Gastrocnemius medialis (tissue), 4 donors: ENCODE data around the gene ZBTB20. TPM values are rescaled to one million over a fixed set of nuclear protein-coding genes. Genes with fewer than 3 reads are reported as not detected.

ENCODE experiments used
- ATAC-seq, 2 donors: fragments of 150-250 bp; one replicate each; pipeline ENCODE4 v1.9.1; 2016
- DNase-seq, 2 donors: peaks; one replicate each; pipeline ENCODE4 v3.0.0-alpha.2; 2019
- H3K27ac ChIP-seq, 4 donors: fragments of 200-600 bp; sonication (generic); 1 replicate in 1 of 4; 2 replicates in 3 of 4; pipeline ENCODE4 v1.5.1; 2016 to 2018; ENCODE audit warnings: mild to moderate bottlenecking in 2 of 4, moderate library complexity in 1 of 4
- H3K27me3 ChIP-seq, 3 donors: fragments of 200-600 bp; sonication (generic) in 2 of 3; 1 replicate in 1 of 3; 2 replicates in 2 of 3; pipeline versions ENCODE4 v1.5.1 to v1.6.0; 2016 to 2019; ENCODE audit warnings: mild to moderate bottlenecking in 1 of 3, moderate library complexity in 1 of 3
- H3K36me3 ChIP-seq, 2 donors: fragments of 200-600 bp; sonication (generic) in 1 of 2; one replicate each; pipeline ENCODE4 v1.5.1; 2017 to 2018
- H3K4me1 ChIP-seq, 2 donors: fragments of 200-600 bp; sonication (generic) in 1 of 2; one replicate each; pipeline ENCODE4 v1.5.1; 2016 to 2017; ENCODE audit warnings: mild to moderate bottlenecking in 2 of 2
- H3K4me3 ChIP-seq, 4 donors: fragments of 200-600 bp; sonication (generic) in 3 of 4; 1 replicate in 1 of 4; 2 replicates in 3 of 4; pipeline ENCODE4 v1.5.1; 2016 to 2019; ENCODE audit warnings: mild to moderate bottlenecking in 2 of 4
- H3K9me3 ChIP-seq, 3 donors: fragments of 200-600 bp; sonication (generic) in 2 of 3; 1 replicate in 1 of 3; 2 replicates in 2 of 3; pipeline ENCODE4 v1.5.1; 2016 to 2019
- POLR2A ChIP-seq, 2 donors: fragments of 450-650 bp; IDR thresholded peaks; one replicate each; pipeline ENCODE4 v1.6.1; 2017; ENCODE audit warnings: antibody characterized with exemption in 2 of 2, mild to moderate bottlenecking in 2 of 2, moderate library complexity in 2 of 2
- in situ Hi-C, 4 donors: fragments of 200-750 bp; cut with MboI; loops; one replicate each; pipeline versions ENCODE4 v1.15.0 to v1.8.0; 2017; ENCODE audit warnings: low sequenced_read_pairs in 4 of 4
- intact Hi-C: fragments of 100-400 bp; cut with DNase I; formaldehyde crosslinking; loops from one replicate; pipeline ENCODE4 v1.15.1; 2023; ENCODE audit warnings: low total_unique reads
- total RNA-seq, 4 donors: library from RNA; depleted of rRNA; stranded (reverse); fragments of >200 nt; gene quantifications; one replicate each; pipeline versions ENCODE4 v1.1.0 to v1.2.3, GENCODE V29; 2016
- TF ChIP-seq, protein P1 (sequence below), 5 experiments: fragments of 450-650 bp in 3 of 5; fragments of 200-600 bp in 2 of 5; sonication (generic) in 2 of 5; IDR thresholded peaks in 4 of 5; conservative IDR thresholded peaks in 1 of 5; 1 replicate in 4 of 5; 2 replicates in 1 of 5; pipeline ENCODE4 v1.5.1; 2016 to 2019; ENCODE audit warnings: antibody characterized with exemption in 5 of 5, mild to moderate bottlenecking in 3 of 5, moderate library complexity in 3 of 5

ZBTB20 gene
- total RNA-seq, 4 donors from 2014 or later: 47.6 to 86.5 (median 69.0) TPM

GRCh38 chr3:114739627-114740026 lies 407.5 kb downstream of the ZBTB20 start:
- H3K27me3 ChIP-seq: no peaks in the 10 kb centered on the region
- H3K4me1 ChIP-seq: peaks cover 0 to 4% of the 10 kb centered on the region in 2 donors
- no peak overlapping the region for H3K4me3 ChIP-seq
- TF ChIP-seq, protein P1, sequence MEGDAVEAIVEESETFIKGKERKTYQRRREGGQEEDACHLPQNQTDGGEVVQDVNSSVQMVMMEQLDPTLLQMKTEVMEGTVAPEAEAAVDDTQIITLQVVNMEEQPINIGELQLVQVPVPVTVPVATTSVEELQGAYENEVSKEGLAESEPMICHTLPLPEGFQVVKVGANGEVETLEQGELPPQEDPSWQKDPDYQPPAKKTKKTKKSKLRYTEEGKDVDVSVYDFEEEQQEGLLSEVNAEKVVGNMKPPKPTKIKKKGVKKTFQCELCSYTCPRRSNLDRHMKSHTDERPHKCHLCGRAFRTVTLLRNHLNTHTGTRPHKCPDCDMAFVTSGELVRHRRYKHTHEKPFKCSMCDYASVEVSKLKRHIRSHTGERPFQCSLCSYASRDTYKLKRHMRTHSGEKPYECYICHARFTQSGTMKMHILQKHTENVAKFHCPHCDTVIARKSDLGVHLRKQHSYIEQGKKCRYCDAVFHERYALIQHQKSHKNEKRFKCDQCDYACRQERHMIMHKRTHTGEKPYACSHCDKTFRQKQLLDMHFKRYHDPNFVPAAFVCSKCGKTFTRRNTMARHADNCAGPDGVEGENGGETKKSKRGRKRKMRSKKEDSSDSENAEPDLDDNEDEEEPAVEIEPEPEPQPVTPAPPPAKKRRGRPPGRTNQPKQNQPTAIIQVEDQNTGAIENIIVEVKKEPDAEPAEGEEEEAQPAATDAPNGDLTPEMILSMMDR (IDR thresholded peaks at IDR 0.05 in 4 of 5, conservative IDR thresholded peaks at IDR 0.05 in 1 of 5): no peak
- no peak for TF ChIP-seq POLR2A (IDR thresholded peaks at IDR 0.05)
- H3K27ac ChIP-seq: no peak overlapping the region
- in situ Hi-C loops (no loop called here), intact Hi-C loops (no loop called here)
- ATAC-seq (no peak), DNase-seq (no peak)
- no peaks in the 10 kb centered on the region for H3K9me3 ChIP-seq
- H3K36me3 ChIP-seq: no peaks in the 10 kb centered on the region

GRCh38 chr3:114732353-114732752 lies 414.7 kb downstream of the ZBTB20 start:
- Histone ChIP-seq H3K27ac (no peak overlapping the region), H3K4me3 (no peak overlapping the region), H3K27me3 (no peaks in the 10 kb centered on the region), H3K9me3 (no peaks in the 10 kb centered on the region), H3K4me1 (peaks cover 8 to 33% of the 10 kb centered on the region in 2 donors), H3K36me3 (no peaks in the 10 kb centered on the region)
- intact Hi-C loops (no loop called here), in situ Hi-C loops (no loop called here)
- DNase-seq: no peak
- ATAC-seq: no peak
- TF ChIP-seq POLR2A (IDR thresholded peaks at IDR 0.05): no peak
- TF ChIP-seq, protein P1 (IDR thresholded peaks at IDR 0.05 in 4 of 5, conservative IDR thresholded peaks at IDR 0.05 in 1 of 5): no peak

DNA sequence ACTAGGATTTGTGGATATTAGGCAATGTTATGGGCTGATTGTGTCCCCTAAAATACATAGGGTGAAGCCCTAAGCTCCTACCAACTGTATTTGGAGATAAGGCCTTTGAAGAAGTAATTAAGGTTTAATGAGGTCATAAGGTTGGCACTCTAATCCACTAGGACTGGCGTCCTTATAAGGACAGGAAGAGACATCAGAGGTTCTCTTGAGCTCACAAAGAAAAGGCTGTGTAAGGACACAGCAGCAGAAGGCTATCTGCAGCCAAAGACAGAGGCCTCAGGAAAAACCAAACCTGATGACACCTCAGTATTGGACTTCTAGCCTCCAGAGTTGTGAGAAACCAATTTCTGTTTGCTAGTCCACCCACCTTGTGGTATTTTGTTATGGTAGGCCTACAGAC lies 416.7 kb downstream of the ZBTB20 start:
- H3K27ac ChIP-seq: peak overlapping the region in 1 of 4 donors; percentile 3
- ATAC-seq (peak; percentile 21 to 53), DNase-seq (no peak)
- H3K4me3 ChIP-seq: no peak overlapping the region
- no peaks in the 10 kb centered on the region for H3K9me3 ChIP-seq
- H3K36me3 ChIP-seq: no peaks in the 10 kb centered on the region
- no peak for TF ChIP-seq POLR2A (IDR thresholded peaks at IDR 0.05)
- TF ChIP-seq, protein P1 (IDR thresholded peaks at IDR 0.05 in 4 of 5, conservative IDR thresholded peaks at IDR 0.05 in 1 of 5): no peak
- H3K4me1 ChIP-seq: peaks cover 11 to 31% of the 10 kb centered on the region in 2 donors
- no peaks in the 10 kb centered on the region for H3K27me3 ChIP-seq
- in situ Hi-C loops (no loop called here), intact Hi-C loops (no loop called here)

DNA sequence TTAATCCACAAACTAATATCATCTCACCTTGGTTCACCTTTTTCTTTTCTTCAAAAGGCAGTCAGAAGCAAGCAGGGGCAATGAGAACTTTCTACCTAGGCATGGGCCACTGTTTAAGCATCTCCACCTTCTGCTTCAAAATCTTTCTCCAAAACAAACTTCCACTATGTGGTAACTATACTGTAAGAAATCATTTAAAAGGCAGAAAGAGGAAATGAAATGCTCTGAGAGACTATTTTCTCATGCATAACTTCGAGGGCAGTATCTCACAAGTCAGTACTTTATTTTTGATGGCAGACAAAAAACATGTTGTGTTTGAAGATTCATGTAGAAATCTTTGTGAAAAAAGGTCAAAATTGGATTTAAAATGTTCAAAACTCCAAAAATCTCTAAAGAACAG lies 419.7 kb downstream of the ZBTB20 start:
- in situ Hi-C loops: no loop called here
- Histone ChIP-seq H3K36me3 (no peaks in the 10 kb centered on the region), H3K27me3 (no peaks in the 10 kb centered on the region), H3K27ac (peak overlapping the region in 1 of 4 donors; percentile 8), H3K4me1 (peaks cover 11 to 28% of the 10 kb centered on the region in 2 donors), H3K9me3 (no peaks in the 10 kb centered on the region), H3K4me3 (no peak overlapping the region)
- ATAC-seq (no peak), DNase-seq (no peak)
- intact Hi-C loops: no loop called here
- no peak for TF ChIP-seq POLR2A (IDR thresholded peaks at IDR 0.05)
- TF ChIP-seq, protein P1 (IDR thresholded peaks at IDR 0.05 in 4 of 5, conservative IDR thresholded peaks at IDR 0.05 in 1 of 5): no peak

GRCh38 chr3:114725966-114726365 lies 421.1 kb downstream of the ZBTB20 start:
- TF ChIP-seq, protein P1 (IDR thresholded peaks at IDR 0.05 in 4 of 5, conservative IDR thresholded peaks at IDR 0.05 in 1 of 5): no peak
- TF ChIP-seq POLR2A (IDR thresholded peaks at IDR 0.05): no peak
- in situ Hi-C loops: no loop called here
- no peak for ATAC-seq
- H3K4me1 ChIP-seq: peaks cover 14 to 26% of the 10 kb centered on the region in 2 donors
- no peak for DNase-seq
- H3K27ac ChIP-seq: no peak overlapping the region
- intact Hi-C loops: no loop called here
- H3K27me3 ChIP-seq: no peaks in the 10 kb centered on the region
- no peaks in the 10 kb centered on the region for H3K9me3 ChIP-seq
- no peaks in the 10 kb centered on the region for H3K36me3 ChIP-seq
- H3K4me3 ChIP-seq: no peak overlapping the region
